HG03064 (cell line): Measurements from ENCODE around the gene AAR2.

Experiments used
- ATAC-seq: cut with Tn5 transposase; IDR thresholded peaks from one replicate; pipeline ENCODE4 v1.9.1; 2021; ENCODE audit warnings: low read depth; ENCODE audit not compliant: unreplicated experiment

AAR2 gene

GRCh38 chr20:36235892-36236785, at the start of gene AAR2:
TSS of gene AAR2 (plus strand) at chr20:36236478. CDS start at chr20:36239869, 3,391 bp downstream.
- ATAC-seq, result no peak

- no peak for ATAC-seq
Observed at GRCh38 chr20:36193977-36194712, 42.1 kb upstream of the AAR2 start.

- ATAC-seq, result no peak
Observed at GRCh38 chr20:36196676-36197075, 39.6 kb upstream of the AAR2 start.

- no peak for ATAC-seq
Observed at GRCh38 chr20:36197271-36197670, 39.0 kb upstream of the AAR2 start.

GRCh38 chr20:36199345-36200257, 36.7 kb upstream of the AAR2 start:
- no peak for ATAC-seq

- ATAC-seq, result no peak
Observed at GRCh38 chr20:36200451-36200850, 35.8 kb upstream of the AAR2 start.

GRCh38 chr20:36201198-36201597, 35.1 kb upstream of the AAR2 start:
- ATAC-seq, result no peak

- no peak for ATAC-seq
Observed at GRCh38 chr20:36202891-36203338, 33.4 kb upstream of the AAR2 start.

- no peak for ATAC-seq
Observed at GRCh38 chr20:36203861-36204260, 32.4 kb upstream of the AAR2 start.

GRCh38 chr20:36205026-36205425, 31.3 kb upstream of the AAR2 start:
- no peak for ATAC-seq

- ATAC-seq, result no peak
Observed at GRCh38 chr20:36206068-36206467, 30.2 kb upstream of the AAR2 start.

- ATAC-seq, result no peak
Observed at GRCh38 chr20:36206641-36207040, 29.6 kb upstream of the AAR2 start.

- ATAC-seq, result no peak
Observed at GRCh38 chr20:36207602-36208001, 28.7 kb upstream of the AAR2 start.

- ATAC-seq, result no peak
Observed at GRCh38 chr20:36208257-36208656, 28.0 kb upstream of the AAR2 start.

- ATAC-seq, result no peak
Observed at GRCh38 chr20:36210436-36211021, 25.7 kb upstream of the AAR2 start.

- ATAC-seq, result no peak
Observed at GRCh38 chr20:36213362-36213761, 22.9 kb upstream of the AAR2 start.

GRCh38 chr20:36214684-36215256, 21.5 kb upstream of the AAR2 start:
- ATAC-seq, result no peak

GRCh38 chr20:36215778-36216177, 20.5 kb upstream of the AAR2 start:
- ATAC-seq, result no peak

GRCh38 chr20:36216314-36217025, 19.8 kb upstream of the AAR2 start:
- no peak for ATAC-seq
